Stomach (tissue), 9 donors: ENCODE results near the gene C1orf226. TPM values are rescaled to one million over a fixed set of nuclear protein-coding genes. Genes with fewer than 3 reads are reported as not detected.

Source experiments
- DNase-seq, 2 donors: peaks; one replicate each; pipeline versions ENCODE4 v3.0.0 to v3.0.0-alpha.2; 2013 to 2019
- H3K27ac ChIP-seq, 5 donors: fragments of 200-600 bp in 4 of 5; sonication (generic) in 4 of 5; one replicate each; pipeline ENCODE4 v1.5.1; 2013 to 2019; ENCODE audit warnings: mild to moderate bottlenecking in 1 of 5, moderate library complexity in 1 of 5
- H3K27me3 ChIP-seq, 3 donors: fragments of 200-600 bp; sonication (generic); one replicate each; pipeline ENCODE4 v1.5.1; 2017 to 2019; ENCODE audit warnings: mixed run types in 1 of 3
- H3K36me3 ChIP-seq, 4 donors: fragments of 200-600 bp; sonication (generic); 1 replicate in 3 of 4; 2 replicates in 1 of 4; pipeline ENCODE4 v1.5.1; 2016 to 2019
- H3K4me1 ChIP-seq, 4 donors: fragments of 200-600 bp; sonication (generic); one replicate each; pipeline ENCODE4 v1.5.1; 2016 to 2019
- H3K4me3 ChIP-seq, 4 donors: fragments of 200-600 bp; sonication (generic) in 3 of 4; one replicate each; pipeline ENCODE4 v1.5.1; 2016 to 2019; ENCODE audit warnings: mild to moderate bottlenecking in 1 of 4
- H3K9me3 ChIP-seq, 4 donors: fragments of 200-600 bp; sonication (generic); one replicate each; pipeline ENCODE4 v1.5.1; 2016 to 2019
- EP300 ChIP-seq: sonication (generic); formaldehyde crosslinking; IDR thresholded peaks from one replicate; pipeline ENCODE4 v1.6.1; 2017; ENCODE audit warnings: antibody characterized with exemption
- POLR2A ChIP-seq, 4 donors: fragments of 450-650 bp; IDR thresholded peaks; one replicate each; pipeline ENCODE4 v1.6.1; 2016; ENCODE audit warnings: antibody characterized with exemption in 4 of 4, control low read depth in 2 of 4, mild to moderate bottlenecking in 1 of 4, moderate library complexity in 1 of 4
- POLR2AphosphoS5 ChIP-seq, 3 donors: sonication (generic); formaldehyde crosslinking; IDR thresholded peaks; one replicate each; pipeline ENCODE4 v1.6.1; 2016; ENCODE audit warnings: antibody characterized with exemption in 3 of 3
- WGBS, 5 donors: extraction: QIAGEN DNeasy Blood & Tissue Kit in 3 of 5; methylation state at CpG; one replicate each; pipeline versions ENCODE4 v1.1.5 to v1.1.7; 2013 to 2018; 5-methylcytosine and 5-hydroxymethylcytosine counted together
- intact Hi-C: fragments of 100-400 bp; cut with DNase I; formaldehyde crosslinking; loops from one replicate; pipeline ENCODE4 v1.15.1; 2023; ENCODE audit warnings: low total_unique reads
- polyA plus RNA-seq, 3 donors: library from polyadenylated mRNA; stranded (reverse); fragments of 200-250 nt; gene quantifications; one replicate each; pipeline ENCODE4 v1.2.3, GENCODE V29; 2013
- total RNA-seq, 5 donors: library from RNA; depleted of rRNA; stranded (reverse); fragments of >200 nt; gene quantifications; one replicate each; pipeline versions ENCODE4 v1.1.0 to v1.2.3, GENCODE V29; 2014 to 2016
- TF ChIP-seq, protein P1 (sequence below), 7 experiments: fragments of 450-650 bp in 4 of 7; fragments of 200-600 bp in 3 of 7; sonication (generic) in 3 of 7; IDR thresholded peaks; one replicate each; pipeline ENCODE4 v1.5.1; 2016 to 2019; ENCODE audit warnings: antibody characterized with exemption in 7 of 7, control low read depth in 2 of 7, mild to moderate bottlenecking in 1 of 7
- donor health status: healthy with polysubstance abuse.
- donor health status: Bipolar disorder and iron deficiency.
- donor health status: healthy.

C1orf226 gene
- total and polyA plus RNA-seq, 8 donors, result 2.4 to 14.0 (median 4.0) TPM

DNA sequence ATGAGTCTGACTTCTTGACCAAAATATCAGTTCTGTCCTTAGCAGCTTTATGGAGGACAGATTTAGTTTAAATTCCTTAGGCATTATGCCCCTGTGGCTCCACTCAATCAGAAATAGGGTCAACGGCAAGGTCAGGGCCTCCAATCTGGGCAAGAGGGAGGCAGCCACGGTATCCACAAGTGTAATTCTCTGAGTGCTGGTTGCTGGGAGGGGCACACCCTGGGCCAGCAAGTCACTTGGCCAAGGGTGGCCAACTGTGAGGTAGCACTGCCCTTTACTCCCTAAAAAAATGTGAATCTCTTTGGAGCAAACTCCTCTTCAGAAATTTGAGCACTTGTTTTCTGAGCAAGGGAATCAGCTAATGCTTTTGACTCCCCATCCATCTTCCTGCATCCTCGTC, 17.7 kb upstream of the C1orf226 start:
- H3K4me1 ChIP-seq, result peaks cover 0 to 5% (median 0%) of the 10 kb centered on the region in 4 donors
- TF ChIP-seq POLR2A (IDR thresholded peaks at IDR 0.05) (no peak), POLR2AphosphoS5 (IDR thresholded peaks at IDR 0.05) (no peak), EP300 (no peak)
- TF ChIP-seq, protein P1, sequence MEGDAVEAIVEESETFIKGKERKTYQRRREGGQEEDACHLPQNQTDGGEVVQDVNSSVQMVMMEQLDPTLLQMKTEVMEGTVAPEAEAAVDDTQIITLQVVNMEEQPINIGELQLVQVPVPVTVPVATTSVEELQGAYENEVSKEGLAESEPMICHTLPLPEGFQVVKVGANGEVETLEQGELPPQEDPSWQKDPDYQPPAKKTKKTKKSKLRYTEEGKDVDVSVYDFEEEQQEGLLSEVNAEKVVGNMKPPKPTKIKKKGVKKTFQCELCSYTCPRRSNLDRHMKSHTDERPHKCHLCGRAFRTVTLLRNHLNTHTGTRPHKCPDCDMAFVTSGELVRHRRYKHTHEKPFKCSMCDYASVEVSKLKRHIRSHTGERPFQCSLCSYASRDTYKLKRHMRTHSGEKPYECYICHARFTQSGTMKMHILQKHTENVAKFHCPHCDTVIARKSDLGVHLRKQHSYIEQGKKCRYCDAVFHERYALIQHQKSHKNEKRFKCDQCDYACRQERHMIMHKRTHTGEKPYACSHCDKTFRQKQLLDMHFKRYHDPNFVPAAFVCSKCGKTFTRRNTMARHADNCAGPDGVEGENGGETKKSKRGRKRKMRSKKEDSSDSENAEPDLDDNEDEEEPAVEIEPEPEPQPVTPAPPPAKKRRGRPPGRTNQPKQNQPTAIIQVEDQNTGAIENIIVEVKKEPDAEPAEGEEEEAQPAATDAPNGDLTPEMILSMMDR (IDR thresholded peaks at IDR 0.05), result no peak
- no peak overlapping the region for H3K27ac ChIP-seq
- 78 to 90% (median 85%) methylated on average over 3 of the region's 3 CpGs for WGBS, 5 donors
- H3K36me3 ChIP-seq, result peaks cover 0 to 49% (median 31%) of the 10 kb centered on the region in 4 donors
- H3K27me3 ChIP-seq, result no peaks in the 10 kb centered on the region
- DNase-seq, result no peak
- intact Hi-C loops, result no loop called here
- no peak overlapping the region for H3K4me3 ChIP-seq
- no peaks in the 10 kb centered on the region for H3K9me3 ChIP-seq

DNA sequence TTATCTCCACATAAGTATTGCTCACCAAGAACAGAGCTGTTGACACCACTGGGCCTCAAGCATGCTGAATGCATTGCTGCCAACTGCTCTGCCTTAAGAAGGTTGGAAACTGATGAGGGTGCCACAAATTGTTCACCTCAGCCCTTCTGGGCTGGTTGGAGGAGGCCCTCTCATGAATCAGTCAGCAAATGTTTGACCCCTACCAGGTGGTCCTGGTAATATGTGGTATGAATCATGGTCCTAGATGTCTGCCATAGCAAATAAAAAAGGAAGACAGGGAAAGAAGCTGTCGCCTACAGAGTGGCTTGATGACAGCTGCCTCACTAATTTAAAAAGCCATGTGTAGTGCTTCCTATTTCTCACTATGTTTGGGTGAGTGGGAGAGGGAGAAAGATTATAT, 17.0 kb upstream of the C1orf226 start:
- Histone ChIP-seq H3K4me1 (peaks cover 0 to 5% (median 0%) of the 10 kb centered on the region in 4 donors), H3K36me3 (peaks cover 0 to 43% (median 31%) of the 10 kb centered on the region in 4 donors), H3K9me3 (no peaks in the 10 kb centered on the region), H3K4me3 (no peak overlapping the region), H3K27ac (no peak overlapping the region), H3K27me3 (no peaks in the 10 kb centered on the region)
- intact Hi-C loops, result no loop called here
- no peak for DNase-seq
- no peak for TF ChIP-seq POLR2AphosphoS5 (IDR thresholded peaks at IDR 0.05)
- TF ChIP-seq, protein P1 (IDR thresholded peaks at IDR 0.05), result no peak
- no peak for TF ChIP-seq EP300
- no peak for TF ChIP-seq POLR2A (IDR thresholded peaks at IDR 0.05)
- WGBS, 5 donors, result 88 to 96% (median 94%) methylated on average over 1 of the region's 1 CpG

DNA sequence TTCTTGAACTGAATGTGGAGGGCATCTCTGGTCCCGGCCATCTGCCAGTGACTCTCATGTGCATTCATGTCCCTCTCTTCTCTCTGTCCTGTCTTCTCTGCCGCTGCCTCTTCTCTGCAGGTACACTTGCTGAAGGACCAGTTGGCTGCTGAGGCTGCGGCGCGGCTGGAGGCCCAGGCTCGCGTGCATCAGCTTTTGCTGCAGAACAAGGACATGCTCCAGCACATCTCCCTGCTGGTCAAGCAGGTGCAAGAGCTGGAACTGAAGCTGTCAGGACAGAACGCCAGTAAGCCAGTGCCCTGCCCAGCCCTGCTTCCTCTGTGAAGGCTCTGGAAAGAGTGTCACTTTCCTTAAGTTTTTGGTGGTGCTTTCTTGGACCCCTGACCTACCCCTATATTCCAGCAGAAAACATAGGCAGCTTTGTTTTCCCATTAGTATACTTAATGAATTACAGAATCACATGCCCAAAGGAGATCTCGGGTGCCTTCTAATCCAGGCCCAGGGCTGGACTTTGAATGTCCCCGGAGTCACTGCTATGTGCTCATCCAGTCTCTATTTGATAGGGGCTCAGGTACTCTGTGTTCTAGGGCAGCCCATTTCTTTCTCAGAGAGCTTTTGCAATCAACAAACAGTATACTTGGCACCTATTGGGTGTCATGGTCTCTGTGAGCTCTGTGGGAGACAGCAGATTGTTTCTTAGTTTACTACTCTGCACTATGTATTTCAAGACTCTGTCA, 16.1 kb upstream of the C1orf226 start:
- Histone ChIP-seq H3K27me3 (no peaks in the 10 kb centered on the region), H3K9me3 (no peaks in the 10 kb centered on the region), H3K4me3 (no peak overlapping the region), H3K27ac (no peak overlapping the region), H3K36me3 (peaks cover under 1 to 38% (median 31%) of the 10 kb centered on the region in 4 donors), H3K4me1 (peaks cover 0 to under 1% (median 0%) of the 10 kb centered on the region in 4 donors)
- TF ChIP-seq, protein P1 (IDR thresholded peaks at IDR 0.05), result no peak
- 93 to 98% (median 95%) methylated on average over 10 of the region's 10 CpGs for WGBS, 5 donors
- intact Hi-C loops, result no loop called here
- DNase-seq, result no peak

DNA sequence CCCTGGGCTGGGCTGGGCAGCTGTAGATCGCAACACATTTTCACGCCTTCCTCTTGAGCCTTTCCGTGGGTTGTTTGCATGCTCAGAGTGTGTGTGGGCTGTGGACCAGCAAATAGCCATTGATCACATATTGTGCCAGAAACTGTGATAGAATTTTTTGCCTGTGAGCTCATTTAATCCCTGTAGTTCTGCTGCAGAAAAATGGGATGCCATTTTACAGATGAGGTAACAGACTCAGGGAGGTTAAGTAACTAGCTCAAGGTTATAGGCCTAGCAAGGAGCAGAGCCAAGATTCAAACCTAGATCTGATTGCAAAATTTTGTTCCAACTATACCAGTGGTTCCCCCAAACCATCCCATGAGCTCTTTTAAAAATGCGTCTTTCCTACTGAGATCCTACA, 15.4 kb upstream of the C1orf226 start:
- Histone ChIP-seq H3K27ac (no peak overlapping the region), H3K36me3 (peaks cover 6 to 31% (median 29%) of the 10 kb centered on the region in 4 donors), H3K9me3 (no peaks in the 10 kb centered on the region), H3K4me1 (no peaks in the 10 kb centered on the region), H3K4me3 (no peak overlapping the region), H3K27me3 (no peaks in the 10 kb centered on the region)
- intact Hi-C loops, result no loop called here
- 53 to 72% (median 67%) methylated on average over 4 of the region's 4 CpGs for WGBS, 5 donors
- TF ChIP-seq EP300, result no peak
- TF ChIP-seq, protein P1 (IDR thresholded peaks at IDR 0.05), result no peak
- no peak for TF ChIP-seq POLR2AphosphoS5 (IDR thresholded peaks at IDR 0.05)
- no peak for TF ChIP-seq POLR2A (IDR thresholded peaks at IDR 0.05)
- DNase-seq, result no peak
